ENCODE results near the gene RPS6KC1.
"Not testable (repeated sequence)": the region's sequence is repeated elsewhere in the genome, so short reads cannot be mapped to it uniquely, and the experiment has no call there.

Gene RPS6KC1

DNA sequence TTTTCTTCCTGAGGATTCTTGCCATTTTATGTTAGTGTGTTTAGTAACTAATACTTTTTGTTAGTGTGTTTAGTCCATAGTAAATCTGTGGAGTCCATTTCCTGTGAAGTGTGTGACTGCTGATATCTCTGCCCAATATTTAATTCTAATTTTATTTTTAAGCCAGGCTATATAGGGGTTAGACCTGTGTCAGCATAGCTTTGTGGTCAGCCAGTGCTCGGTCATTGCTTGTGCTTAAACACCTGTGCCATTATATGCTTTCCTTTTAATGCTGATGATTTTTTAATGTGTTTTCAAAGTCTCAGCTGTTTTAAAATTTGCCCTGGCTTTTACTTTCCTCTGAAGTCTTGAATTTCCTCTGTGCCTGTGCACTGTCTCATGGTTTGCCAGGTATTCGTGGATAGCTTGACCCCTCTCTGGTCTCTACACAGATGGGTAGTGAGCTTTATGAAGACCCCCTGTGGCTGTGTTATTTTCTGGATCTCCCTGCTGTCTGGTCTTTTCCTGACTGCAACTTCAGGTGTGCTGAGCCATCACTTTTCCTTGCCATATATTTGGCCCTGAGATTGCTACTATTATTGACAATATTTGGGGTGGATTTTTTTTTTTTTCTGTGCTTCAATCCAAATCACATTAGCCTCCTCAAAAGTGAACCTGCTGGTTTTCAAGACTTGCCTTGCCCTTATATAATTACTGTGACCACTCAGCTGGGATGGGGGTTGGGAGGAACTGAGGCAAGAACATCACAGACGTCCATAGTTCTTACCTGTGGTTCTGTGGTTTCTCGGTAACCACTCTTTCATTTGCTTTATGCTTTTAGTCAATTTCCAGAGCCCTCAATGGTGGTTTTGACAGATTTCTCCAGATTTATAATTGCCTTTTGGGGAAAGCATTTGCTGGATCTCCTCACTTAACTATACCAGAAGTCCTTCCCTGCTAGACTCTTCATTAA is 59.6 kb downstream of the RPS6KC1 start:
- no peak for DNase-seq (ENCODE audit: low read depth)

DNA sequence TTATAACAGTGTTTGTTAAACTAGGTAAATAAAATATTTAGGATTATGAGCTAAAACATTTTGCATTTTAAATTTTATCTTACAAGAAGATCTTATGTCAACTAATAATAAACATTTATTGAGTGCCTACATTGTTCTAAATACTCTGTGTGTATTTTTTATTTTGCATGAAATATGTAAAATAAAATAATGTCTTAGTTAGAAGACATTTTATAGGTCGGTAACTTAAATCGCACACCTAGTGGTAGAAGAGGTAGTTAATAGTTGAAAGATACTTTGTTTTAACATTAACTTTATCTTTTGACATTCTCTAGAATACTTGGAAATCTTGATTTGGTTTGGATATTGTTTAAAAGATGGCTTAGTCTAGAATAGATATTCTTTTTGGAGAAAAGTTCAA is 60.5 kb downstream of the RPS6KC1 start:
- DNase-seq (ENCODE audit: low read depth): no peak

DNA sequence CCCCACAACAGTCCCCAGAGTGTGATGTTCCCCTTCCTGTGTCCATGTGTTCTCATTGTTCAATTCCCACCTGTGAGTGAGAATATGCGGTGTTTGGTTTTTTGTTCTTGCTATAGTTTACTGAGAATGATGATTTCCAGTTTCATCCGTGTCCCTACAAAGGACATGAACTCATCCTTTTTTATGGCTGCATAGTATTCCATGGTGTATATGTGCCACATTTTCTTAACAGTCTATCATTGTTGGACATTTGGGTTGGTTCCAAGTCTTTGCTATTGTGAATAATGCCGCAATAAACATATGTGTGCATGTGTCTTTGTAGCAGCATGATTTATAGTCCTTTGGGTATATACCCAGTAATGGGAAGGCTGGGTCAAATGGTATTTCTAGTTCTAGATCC is 61.7 kb downstream of the RPS6KC1 start:
- DNase-seq (ENCODE audit: low read depth): not testable (repeated sequence)

DNA sequence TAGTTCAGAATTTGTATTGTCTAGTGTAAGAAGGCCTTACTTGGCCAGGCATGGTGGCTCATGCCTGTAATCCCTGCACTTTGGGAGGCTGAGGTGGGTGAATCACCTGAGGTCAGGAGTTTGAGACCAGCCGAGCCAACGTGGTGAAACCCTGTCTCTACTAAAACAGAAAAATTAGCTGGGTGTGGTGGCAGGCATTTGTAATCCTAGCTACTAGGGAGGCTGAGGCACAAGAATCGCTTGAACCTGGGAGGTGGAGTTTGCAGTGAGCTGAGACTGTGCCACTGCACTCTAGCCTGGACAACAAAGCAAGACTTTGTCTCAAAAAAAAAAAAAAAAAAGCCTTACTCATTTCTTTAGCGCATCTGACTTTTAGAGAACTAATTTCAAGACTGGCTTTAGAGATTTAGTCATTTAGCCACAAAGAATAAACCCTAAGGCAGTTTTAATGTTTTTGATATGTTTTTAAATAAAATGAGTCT is 66.7 kb downstream of the RPS6KC1 start:
- DNase-seq (ENCODE audit: low read depth): not testable (repeated sequence)

GRCh38 chr1:213119794-213120193 is 68.8 kb downstream of the RPS6KC1 start:
- no peak for DNase-seq (ENCODE audit: low read depth)

- no peak for DNase-seq (ENCODE audit: low read depth)
Observed at GRCh38 chr1:213120386-213120785, 69.3 kb downstream of the RPS6KC1 start.

- no peak for DNase-seq (ENCODE audit: low read depth)
Observed at GRCh38 chr1:213120961-213121360, 69.9 kb downstream of the RPS6KC1 start.

- DNase-seq (ENCODE audit: low read depth): peak; percentile 38
Observed at GRCh38 chr1:213122514-213122929, 71.5 kb downstream of the RPS6KC1 start.

DNA sequence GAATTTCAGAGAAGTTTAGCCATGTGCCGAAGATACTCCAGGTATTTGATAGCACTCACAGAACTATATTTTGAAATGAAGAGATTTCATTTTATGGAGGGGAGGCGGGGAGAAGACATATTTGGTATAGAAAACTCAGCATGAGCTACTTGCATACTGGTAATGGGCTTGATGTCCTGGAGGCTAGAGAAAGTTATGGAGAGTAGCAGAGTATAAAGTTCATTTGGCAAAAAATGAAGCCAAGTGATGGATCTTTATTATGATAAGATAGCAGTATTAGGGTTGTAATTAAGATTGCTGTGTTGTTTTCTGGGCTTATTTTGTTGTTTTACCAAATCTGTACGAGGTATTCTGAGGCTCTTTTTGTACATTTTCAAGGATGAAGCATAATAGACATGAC is 72.0 kb downstream of the RPS6KC1 start:
- no peak for DNase-seq (ENCODE audit: low read depth)

- DNase-seq (ENCODE audit: low read depth): peak; percentile 45
Observed at GRCh38 chr1:213123536-213123935, 72.5 kb downstream of the RPS6KC1 start.

- no peak for DNase-seq (ENCODE audit: low read depth)
Observed at GRCh38 chr1:213124590-213124989, 73.5 kb downstream of the RPS6KC1 start.

GRCh38 chr1:213125643-213126042 is 74.6 kb downstream of the RPS6KC1 start:
- no peak for DNase-seq (ENCODE audit: low read depth)

GRCh38 chr1:213127074-213127473 is 76.0 kb downstream of the RPS6KC1 start:
- DNase-seq (ENCODE audit: low read depth): no peak

DNA sequence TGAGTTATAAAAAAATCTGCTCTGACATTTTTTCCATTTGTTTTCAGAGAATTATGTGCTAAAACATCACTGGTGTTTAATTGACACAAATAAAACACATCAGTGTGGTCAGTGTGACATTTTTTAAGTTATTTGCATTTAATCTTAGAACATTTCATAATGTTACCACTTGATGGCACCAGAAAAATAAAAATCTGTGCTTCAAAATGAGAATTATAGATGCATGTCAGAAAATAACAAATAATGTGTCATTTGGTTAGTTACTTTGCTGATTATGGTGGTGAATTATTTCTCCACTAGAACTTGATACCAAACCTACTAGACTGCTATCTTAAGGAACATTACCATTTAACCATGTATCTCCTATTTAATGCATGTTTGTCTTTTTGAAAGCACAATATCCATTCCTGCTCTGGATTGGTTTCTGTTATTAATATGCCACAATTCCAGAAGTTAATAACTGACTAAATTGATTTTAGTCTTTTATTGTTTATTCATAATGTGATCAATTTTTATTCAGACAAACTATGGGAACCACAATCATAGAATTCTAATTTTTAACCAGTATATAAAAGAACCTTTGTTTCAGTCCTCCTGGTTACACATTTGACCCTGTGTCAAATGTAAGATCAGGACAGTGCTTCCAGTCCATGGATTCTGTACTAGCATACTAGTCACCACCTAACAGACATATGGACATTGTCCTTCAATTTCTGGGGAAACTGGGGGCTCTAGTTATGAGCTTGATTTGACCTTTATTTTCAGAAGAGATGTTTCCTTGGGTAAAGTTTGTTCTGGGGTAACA is 81.0 kb downstream of the RPS6KC1 start:
- DNase-seq (ENCODE audit: low read depth): no peak

DNA sequence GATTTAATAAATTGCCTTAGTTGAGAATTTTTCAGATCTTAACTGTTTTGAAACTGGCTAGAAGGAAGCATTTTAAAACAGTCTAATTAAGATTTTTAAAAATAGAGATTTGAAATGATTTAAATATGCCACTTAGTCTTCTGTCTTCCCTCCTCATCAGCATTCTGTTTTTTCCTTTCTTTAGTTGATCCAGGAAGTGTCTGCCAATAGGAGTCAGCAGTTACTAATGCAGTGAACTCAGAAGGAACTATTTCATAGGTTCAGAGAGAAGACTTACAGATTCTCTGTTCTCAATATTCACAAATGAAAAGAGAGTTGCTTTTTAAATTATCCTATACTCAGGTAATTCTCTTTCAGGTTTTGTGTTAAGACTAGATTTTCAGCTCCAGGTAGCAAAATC is 84.5 kb downstream of the RPS6KC1 start:
- peak; percentile 13 for DNase-seq (ENCODE audit: low read depth)

- no peak for DNase-seq (ENCODE audit: low read depth)
Observed at GRCh38 chr1:213136190-213136917, 85.3 kb downstream of the RPS6KC1 start.

- DNase-seq (ENCODE audit: low read depth): no peak
Observed at GRCh38 chr1:213138391-213138790, 87.3 kb downstream of the RPS6KC1 start.

GRCh38 chr1:213138892-213139291 is 87.9 kb downstream of the RPS6KC1 start:
- peak; percentile 26 for DNase-seq (ENCODE audit: low read depth)

DNA sequence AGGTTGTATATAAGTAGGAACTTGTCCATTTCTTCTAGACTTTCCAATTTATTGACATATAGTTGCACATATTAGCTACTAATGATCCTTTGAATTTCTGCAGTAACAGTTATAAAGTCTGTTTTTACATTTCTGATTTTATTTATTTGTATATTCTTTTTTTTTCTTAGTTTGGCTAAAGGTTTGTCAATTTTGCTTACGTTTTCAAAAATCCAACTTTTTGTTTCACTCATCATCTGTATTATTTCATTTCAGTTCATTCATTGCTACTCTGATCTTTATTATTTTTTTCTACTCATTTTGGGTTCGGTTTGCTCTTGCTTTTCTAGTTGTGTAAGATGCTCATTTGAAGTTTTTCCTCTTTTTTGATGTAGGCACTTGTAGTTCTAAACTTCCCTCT is 97.9 kb downstream of the RPS6KC1 start:
- no peak for DNase-seq (ENCODE audit: low read depth)

DNA sequence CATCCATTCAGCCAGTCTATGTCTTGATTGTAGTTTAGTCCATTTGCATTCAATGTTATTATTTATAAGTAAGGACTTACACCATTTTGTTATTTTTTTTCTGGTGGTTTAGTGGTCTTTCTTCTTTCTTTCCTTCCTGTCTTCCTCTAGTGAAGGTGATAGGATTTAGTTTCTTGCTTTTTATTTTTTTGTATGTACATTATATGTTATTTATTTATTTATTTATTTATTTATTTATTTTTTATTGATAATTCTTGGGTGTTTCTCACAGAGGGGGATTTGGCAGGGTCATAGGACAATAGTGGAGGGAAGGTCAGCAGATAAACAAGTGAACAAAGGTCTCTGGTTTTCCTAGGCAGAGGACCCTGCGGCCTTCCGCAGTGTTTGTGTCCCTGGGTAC is 99.0 kb downstream of the RPS6KC1 start:
- not testable (repeated sequence) for DNase-seq (ENCODE audit: low read depth)

DNA sequence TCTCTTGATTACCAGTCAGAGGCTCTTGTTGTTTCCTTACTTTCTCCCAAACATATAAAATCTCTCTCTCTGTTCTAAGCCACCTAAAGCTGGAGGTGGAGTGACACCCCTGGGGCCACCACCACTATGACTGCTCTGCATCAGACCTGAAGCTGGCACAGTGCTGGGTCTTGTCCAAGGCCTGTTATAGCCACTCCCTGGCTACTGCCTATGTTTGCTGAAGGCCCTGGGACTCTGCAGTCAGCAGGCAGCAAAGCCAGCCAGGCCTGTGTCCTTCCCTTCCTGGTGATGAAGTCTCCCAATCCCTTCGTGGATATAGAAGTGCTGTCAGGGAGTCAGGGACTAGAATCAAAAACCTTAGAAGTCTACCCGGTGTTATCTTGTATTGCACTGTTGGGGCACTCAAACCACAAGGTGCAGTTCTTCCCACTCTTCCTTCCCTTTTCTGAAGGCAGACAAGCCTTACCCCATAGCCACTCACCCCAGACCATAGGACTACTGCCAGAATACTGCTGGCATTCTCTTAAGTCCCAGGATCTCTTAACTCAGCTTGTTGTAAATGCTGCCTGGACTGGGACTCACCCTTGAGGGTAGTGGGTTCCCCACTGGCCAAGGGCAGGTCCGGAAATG is 103.1 kb downstream of the RPS6KC1 start:
- no peak for DNase-seq (ENCODE audit: low read depth)

DNA sequence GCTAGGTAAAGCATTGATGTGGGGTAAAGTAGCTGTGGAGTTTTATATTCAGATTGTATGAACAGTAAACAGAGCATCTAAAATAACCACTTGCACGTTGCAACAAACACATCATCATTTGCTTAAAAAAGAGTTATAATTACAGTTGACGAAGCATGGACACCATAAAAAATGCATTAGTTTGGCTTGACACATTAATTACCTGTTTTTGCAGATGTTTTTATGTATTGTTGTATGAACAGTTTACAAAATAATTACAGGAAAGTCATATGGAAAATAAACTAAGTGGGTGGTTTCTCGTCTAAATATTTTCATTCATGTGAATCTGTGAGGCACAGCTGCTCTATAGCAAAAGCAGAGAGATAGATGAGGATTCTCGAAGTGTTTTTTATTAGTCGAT is 108.3 kb downstream of the RPS6KC1 start:
- no peak for DNase-seq (ENCODE audit: low read depth)

Measured in non-pigmented ciliary epithelial cell (primary cell).